ENCODE data around the gene ARHGAP6. TPM values are rescaled to one million over a fixed set of nuclear protein-coding genes. Genes with fewer than 3 reads are reported as not detected.
A peak's percentile ranks its signal among the peaks of the same experiment; 100 is the strongest.

Gene ARHGAP6
- total RNA-seq, 1 experiment from 2014 or later = 0.10 TPM

GRCh38 chrX:11532291-11533078 lies 133.2 kb downstream of the ARHGAP6 start:
- H3K4me3 ChIP-seq (replicated peaks in 1 of 2; ENCODE audit: low read depth in 1 of 2, low read length in 2 of 2) = no peak overlapping the region
- TF ChIP-seq POLR2A (IDR thresholded peaks at IDR 0.05; ENCODE audit: borderline replicate concordance, extremely low read depth, insufficient read depth, insufficient read length) = no peak
- ATAC-seq = no peak; the same call in 1 of the 2 replicates

GRCh38 chrX:11531226-11531625 lies 134.5 kb downstream of the ARHGAP6 start:
- ATAC-seq (no peak), DNase-seq (ENCODE audit: low read depth, low spot score) (no peak)
- no TSS peak for BruUV-seq (replicated peaks)
- Histone ChIP-seq H3K9ac (ENCODE audit: low read length) (no peak overlapping the region), H3K27ac (ENCODE audit: low read depth, low read length) (no peak overlapping the region), H3K4me3 (replicated peaks in 1 of 2; ENCODE audit: low read depth in 1 of 2, low read length in 2 of 2) (no peak overlapping the region), H3K9me3 (ENCODE audit: control insufficient read depth in 1 of 2, insufficient read depth in 1 of 2, low read depth in 1 of 2, low read length in 2 of 2) (no peaks in the 10 kb centered on the region), H3K79me2 (ENCODE audit: insufficient read depth, low read length) (no peaks in the 10 kb centered on the region), H3K4me1 (ENCODE audit: control insufficient read depth in 1 of 2, insufficient read depth in 2 of 2, low read length in 2 of 2) (no peaks in the 10 kb centered on the region), H2AFZ (ENCODE audit: low read depth, low read length, poor library complexity, severe bottlenecking) (no peak overlapping the region), H3K9me2 (ENCODE audit: insufficient read depth) (no peaks in the 10 kb centered on the region), H3K36me3 (ENCODE audit: control insufficient read depth in 1 of 2, insufficient read depth in 2 of 2, low read length in 2 of 2) (no peaks in the 10 kb centered on the region), H4K20me1 (ENCODE audit: insufficient read depth) (no peaks in the 10 kb centered on the region), H3K27me3 (ENCODE audit: insufficient read depth, low read length) (no peaks in the 10 kb centered on the region), H3K4me2 (ENCODE audit: low read length) (no peak overlapping the region)
- CTCF ChIA-PET = interaction anchor here (1.0 to 1.5 kb wide), 2 partner anchors 150 to 243 kb away, joined by 3 to 4 read pairs; no protein-coding TSS in a partner anchor
- POLR2A ChIA-PET = no interaction called here
- intact Hi-C loops (cut with micrococcal nuclease) = loop anchor here (5.0 kb wide), 1 partner anchor 1171 kb away; no protein-coding TSS in a partner anchor
- no peak for TF ChIP-seq SP1 (IDR thresholded peaks at IDR 0.05; ENCODE audit: low read depth)
- TF ChIP-seq SRF (IDR thresholded peaks at IDR 0.05; ENCODE audit: low read depth) = no peak
- no peak for TF ChIP-seq EZH2phosphoT487 (IDR thresholded peaks at IDR 0.05; ENCODE audit: borderline replicate concordance)
- no peak for TF ChIP-seq EZH2 (IDR thresholded peaks at IDR 0.05)
- no peak for TF ChIP-seq TCF7L2 (IDR thresholded peaks at IDR 0.05; ENCODE audit: borderline replicate concordance, extremely low read depth, insufficient read depth, insufficient read length)
- no peak for TF ChIP-seq REST (IDR thresholded peaks at IDR 0.05; ENCODE audit: low read depth)
- 0 out of 2 replicates have a peak, but pooled peaks have one; percentile 17 for TF ChIP-seq RAD21 (IDR thresholded peaks at IDR 0.05; ENCODE audit: low read depth)
- TF ChIP-seq, protein P1, sequence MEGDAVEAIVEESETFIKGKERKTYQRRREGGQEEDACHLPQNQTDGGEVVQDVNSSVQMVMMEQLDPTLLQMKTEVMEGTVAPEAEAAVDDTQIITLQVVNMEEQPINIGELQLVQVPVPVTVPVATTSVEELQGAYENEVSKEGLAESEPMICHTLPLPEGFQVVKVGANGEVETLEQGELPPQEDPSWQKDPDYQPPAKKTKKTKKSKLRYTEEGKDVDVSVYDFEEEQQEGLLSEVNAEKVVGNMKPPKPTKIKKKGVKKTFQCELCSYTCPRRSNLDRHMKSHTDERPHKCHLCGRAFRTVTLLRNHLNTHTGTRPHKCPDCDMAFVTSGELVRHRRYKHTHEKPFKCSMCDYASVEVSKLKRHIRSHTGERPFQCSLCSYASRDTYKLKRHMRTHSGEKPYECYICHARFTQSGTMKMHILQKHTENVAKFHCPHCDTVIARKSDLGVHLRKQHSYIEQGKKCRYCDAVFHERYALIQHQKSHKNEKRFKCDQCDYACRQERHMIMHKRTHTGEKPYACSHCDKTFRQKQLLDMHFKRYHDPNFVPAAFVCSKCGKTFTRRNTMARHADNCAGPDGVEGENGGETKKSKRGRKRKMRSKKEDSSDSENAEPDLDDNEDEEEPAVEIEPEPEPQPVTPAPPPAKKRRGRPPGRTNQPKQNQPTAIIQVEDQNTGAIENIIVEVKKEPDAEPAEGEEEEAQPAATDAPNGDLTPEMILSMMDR (IDR thresholded peaks at IDR 0.05 in 2 of 3, conservative IDR thresholded peaks at IDR 0.05 in 1 of 3; ENCODE audit: borderline replicate concordance in 1 of 3, insufficient read depth in 1 of 3, low read depth in 2 of 3, low read length in 2 of 3) = no peak
- RAD21 ChIA-PET (ENCODE audit: low non-redundant PET in 1 of 2, low total read pairs in 2 of 2, uncharacterized antibody in 2 of 2, unreplicated experiment in 2 of 2) = no interaction called here

More at GRCh38 chrX:11532291-11533078, 133.2 kb downstream of the ARHGAP6 start:
- no peaks in the 10 kb centered on the region for H3K9me2 ChIP-seq (ENCODE audit: insufficient read depth)
- no peak overlapping the region for H3K27ac ChIP-seq (ENCODE audit: low read depth, low read length)
- H3K9me3 ChIP-seq (ENCODE audit: control insufficient read depth in 1 of 2, insufficient read depth in 1 of 2, low read depth in 1 of 2, low read length in 2 of 2) = no peaks in the 10 kb centered on the region
- no peaks in the 10 kb centered on the region for H3K36me3 ChIP-seq (ENCODE audit: control insufficient read depth in 1 of 2, insufficient read depth in 2 of 2, low read length in 2 of 2)
- H3K4me1 ChIP-seq (ENCODE audit: control insufficient read depth in 1 of 2, insufficient read depth in 2 of 2, low read length in 2 of 2) = no peaks in the 10 kb centered on the region
- POLR2A ChIA-PET = no interaction called here
- H3K4me2 ChIP-seq (ENCODE audit: low read length) = no peak overlapping the region
- BruUV-seq (replicated peaks) = no TSS peak
- DNase-seq (ENCODE audit: low read depth, low spot score) = no peak
- RAD21 ChIA-PET (ENCODE audit: low non-redundant PET in 1 of 2, low total read pairs in 2 of 2, uncharacterized antibody in 2 of 2, unreplicated experiment in 2 of 2) = no interaction called here
- H2AFZ ChIP-seq (ENCODE audit: low read depth, low read length, poor library complexity, severe bottlenecking) = no peak overlapping the region
- H3K9ac ChIP-seq (ENCODE audit: low read length) = no peak overlapping the region
- no peaks in the 10 kb centered on the region for H3K27me3 ChIP-seq (ENCODE audit: insufficient read depth, low read length)
- H4K20me1 ChIP-seq (ENCODE audit: insufficient read depth) = no peaks in the 10 kb centered on the region
- no peaks in the 10 kb centered on the region for H3K79me2 ChIP-seq (ENCODE audit: insufficient read depth, low read length)
- intact Hi-C loops (cut with micrococcal nuclease) = loop anchor here (1.0 to 5.0 kb wide), 4 partner anchors 192 to 1170 kb away; no protein-coding TSS in a partner anchor
- CTCF ChIA-PET = interaction anchor here (1.0 kb wide), 1 partner anchor 151 kb away, joined by 4 read pairs; no protein-coding TSS in a partner anchor

Measured in HCT116 (cell line).